ENCODE results near the gene CALHM6.

DNA sequence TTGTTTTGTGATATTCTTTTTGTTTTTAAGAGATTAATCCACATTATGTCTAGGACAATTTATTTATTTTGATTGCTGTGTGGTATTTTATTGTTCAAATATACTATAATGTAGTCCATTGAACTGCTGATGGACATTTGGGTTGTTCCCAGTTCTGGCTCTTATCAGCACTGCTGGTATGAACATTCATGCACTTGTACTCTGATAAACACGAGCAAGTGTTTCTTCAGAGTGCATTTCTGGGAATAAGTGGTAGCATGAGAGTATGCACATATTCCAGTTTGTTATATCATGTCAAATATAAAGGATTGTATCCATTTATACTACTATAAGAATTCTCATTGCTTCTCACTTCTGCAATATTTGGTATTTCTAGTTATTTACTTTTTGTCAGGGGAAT, 7.1 kb downstream of the CALHM6 start:
- TF ChIP-seq, protein P1, sequence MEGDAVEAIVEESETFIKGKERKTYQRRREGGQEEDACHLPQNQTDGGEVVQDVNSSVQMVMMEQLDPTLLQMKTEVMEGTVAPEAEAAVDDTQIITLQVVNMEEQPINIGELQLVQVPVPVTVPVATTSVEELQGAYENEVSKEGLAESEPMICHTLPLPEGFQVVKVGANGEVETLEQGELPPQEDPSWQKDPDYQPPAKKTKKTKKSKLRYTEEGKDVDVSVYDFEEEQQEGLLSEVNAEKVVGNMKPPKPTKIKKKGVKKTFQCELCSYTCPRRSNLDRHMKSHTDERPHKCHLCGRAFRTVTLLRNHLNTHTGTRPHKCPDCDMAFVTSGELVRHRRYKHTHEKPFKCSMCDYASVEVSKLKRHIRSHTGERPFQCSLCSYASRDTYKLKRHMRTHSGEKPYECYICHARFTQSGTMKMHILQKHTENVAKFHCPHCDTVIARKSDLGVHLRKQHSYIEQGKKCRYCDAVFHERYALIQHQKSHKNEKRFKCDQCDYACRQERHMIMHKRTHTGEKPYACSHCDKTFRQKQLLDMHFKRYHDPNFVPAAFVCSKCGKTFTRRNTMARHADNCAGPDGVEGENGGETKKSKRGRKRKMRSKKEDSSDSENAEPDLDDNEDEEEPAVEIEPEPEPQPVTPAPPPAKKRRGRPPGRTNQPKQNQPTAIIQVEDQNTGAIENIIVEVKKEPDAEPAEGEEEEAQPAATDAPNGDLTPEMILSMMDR (IDR thresholded peaks at IDR 0.05), result no peak
- TF ChIP-seq EZH2 (IDR thresholded peaks at IDR 0.05), result no peak
- TF ChIP-seq EZH2phosphoT487 (IDR thresholded peaks at IDR 0.05), result no peak
